GM12878 (cell line): ENCODE measurements around the gene KCNK1. TPM values are rescaled to one million over a fixed set of nuclear protein-coding genes. Genes with fewer than 3 reads are reported as not detected.

ENCODE experiments used
- ATAC-seq: fragments of 200-7000 bp; cut with Tn5 transposase; 3 replicates; pipeline ENCODE4 v1.9.1; 2020; ENCODE audit warnings: mild to moderate bottlenecking, moderate library complexity
- BruUV-seq: library from RNA; stranded (reverse); fragments of 400-500 nt; replicated peaks from 2 replicates; lab custom pipeline; 2021; lab: Mats Ljungman, UMichigan
- CTCF ChIA-PET: fragments of 300-600 bp; sonication (Branson Sonifier 250); formaldehyde crosslinking; extraction: SDS; loops from one replicate; lab custom pipeline; 2021; ENCODE audit warnings: inconsistent platforms; lab: Yijun Ruan, JAX
- POLR2A ChIA-PET: fragments of 350-600 bp; formaldehyde crosslinking; extraction: SDS; loops from one replicate; lab custom pipeline; 2021; ENCODE audit warnings: inconsistent platforms; lab: Charles Lee
- RAD21 ChIA-PET: fragments of 300-600 bp; sonication (Branson Sonifier 250); formaldehyde crosslinking; loops from one replicate; lab custom pipeline; 2023; ENCODE audit warnings: antibody characterized with exemption; ENCODE audit not compliant: unreplicated experiment; lab: Charles Lee
- SMC1A ChIA-PET: fragments of 300-600 bp; sonication (Branson Sonifier 250); formaldehyde crosslinking; loops from one replicate; lab custom pipeline; 2023; ENCODE audit not compliant: unreplicated experiment, uncharacterized antibody; lab: Charles Lee
- DNase-seq: peaks from one replicate; pipeline ENCODE4 v3.0.0-alpha.2; 2011; ENCODE audit warnings: low read depth, low spot score
- FAIRE-seq: peaks from 3 replicates; lab custom pipeline; 2011; peaks lifted over from hg19 to GRCh38; lab: Jason Lieb, UNC
- H2AFZ ChIP-seq: 2 replicates; pipeline ENCODE4 v1.6.0; 2011; ENCODE audit warnings: low read depth, low read length, control low read depth; ENCODE audit not compliant: control insufficient read depth
- H3K27ac ChIP-seq: 2 replicates; pipeline ENCODE4 v1.5.1; 2011; ENCODE audit warnings: control low read depth; ENCODE audit not compliant: control insufficient read depth, insufficient read depth
- H3K27me3 ChIP-seq, 2 experiments: replicated peaks in 1 of 2; 2 replicates each; pipeline versions ENCODE4 v1.6.0 to v1.6.1; 2011; ENCODE audit warnings: low read length in 1 of 2; ENCODE audit not compliant: control insufficient read depth in 2 of 2, insufficient read depth in 2 of 2
- H3K36me3 ChIP-seq, 2 experiments: 2 replicates each; pipeline ENCODE4 v1.5.1; 2011; ENCODE audit warnings: low read length in 1 of 2; ENCODE audit not compliant: control insufficient read depth in 2 of 2, insufficient read depth in 2 of 2
- H3K4me1 ChIP-seq: 2 replicates; pipeline ENCODE4 v1.6.1; 2011; ENCODE audit warnings: mild to moderate bottlenecking, low read length, moderate library complexity, mixed read lengths; ENCODE audit not compliant: control insufficient read depth, insufficient read depth
- H3K4me2 ChIP-seq: 2 replicates; pipeline ENCODE4 v1.6.0; 2011; ENCODE audit warnings: control low read depth; ENCODE audit not compliant: control insufficient read depth, insufficient read depth
- H3K4me3 ChIP-seq: fragments of 200-600 bp; sonication (generic); 2 replicates; pipeline ENCODE4 v1.5.1; 2016
- H3K79me2 ChIP-seq: 2 replicates; pipeline ENCODE4 v1.6.0; 2011; ENCODE audit warnings: low read length; ENCODE audit not compliant: control insufficient read depth, insufficient read depth
- H3K9ac ChIP-seq: 2 replicates; pipeline ENCODE4 v1.8.0; 2011; ENCODE audit warnings: low read length, control low read depth, mixed read lengths; ENCODE audit not compliant: control insufficient read depth, insufficient read depth
- H3K9me3 ChIP-seq: replicated peaks from 3 replicates; pipeline ENCODE4 v1.5.1; 2011; ENCODE audit warnings: mild to moderate bottlenecking, low read length; ENCODE audit not compliant: control insufficient read depth, insufficient read depth
- H4K20me1 ChIP-seq: 2 replicates; pipeline ENCODE4 v1.6.0; 2011; ENCODE audit not compliant: control insufficient read depth, insufficient read depth
- EZH2 ChIP-seq: IDR thresholded peaks from 2 replicates; pipeline ENCODE4 v1.6.1; 2012; ENCODE audit warnings: low read depth, mild to moderate bottlenecking, control low read depth, inconsistent platforms, low read length, borderline replicate concordance; ENCODE audit not compliant: control insufficient read depth
- FOXM1 ChIP-seq: IDR thresholded peaks from 2 replicates; pipeline ENCODE4 v1.6.1; 2012; ENCODE audit warnings: low read depth, mild to moderate bottlenecking, inconsistent platforms, low read length, moderate library complexity
- GATAD2B ChIP-seq: fragments of 450-650 bp; conservative IDR thresholded peaks from 2 replicates; pipeline ENCODE4 v1.6.1; 2017; ENCODE audit warnings: low read depth, mild to moderate bottlenecking, moderate library complexity
- IKZF1 ChIP-seq: fragments of 450-650 bp; conservative IDR thresholded peaks from 2 replicates; pipeline ENCODE4 v1.6.1; 2017; ENCODE audit warnings: antibody characterized with exemption, mild to moderate bottlenecking
- PML ChIP-seq: IDR thresholded peaks from 2 replicates; pipeline ENCODE4 v1.6.1; 2012; ENCODE audit warnings: low read length, inconsistent platforms
- RAD51 ChIP-seq: fragments of 450-650 bp; IDR thresholded peaks from 2 replicates; pipeline ENCODE4 v1.6.1; 2016; ENCODE audit warnings: moderate library complexity, mild to moderate bottlenecking, inconsistent platforms
- RELB ChIP-seq: fragments of 450-650 bp; IDR thresholded peaks from 2 replicates; pipeline ENCODE4 v1.6.1; 2017; ENCODE audit warnings: low read depth, mild to moderate bottlenecking, moderate library complexity
- SMAD1 ChIP-seq: fragments of 450-650 bp; IDR thresholded peaks from 2 replicates; pipeline ENCODE4 v1.6.1; 2018; ENCODE audit warnings: mild to moderate bottlenecking, low read depth; ENCODE audit not compliant: partially characterized antibody
- SUPT20H ChIP-seq: IDR thresholded peaks from 2 replicates; pipeline ENCODE4 v1.6.1; 2011; ENCODE audit warnings: low read depth, mild to moderate bottlenecking, low read length, moderate library complexity, borderline replicate concordance; ENCODE audit not compliant: control insufficient read depth
- TAF1 ChIP-seq: IDR thresholded peaks from 2 replicates; pipeline ENCODE4 v1.6.1; 2011; ENCODE audit warnings: mild to moderate bottlenecking, low read depth, low read length, borderline replicate concordance
- ZBTB11 ChIP-seq: fragments of 450-650 bp; formaldehyde crosslinking; IDR thresholded peaks from 2 replicates; pipeline ENCODE4 v1.5.0; 2022; ENCODE audit warnings: mild to moderate bottlenecking, missing genetic modification characterization
- WGBS: methylation state at CpG from one replicate; pipeline ENCODE4 v1.1.6; 2016; ENCODE audit warnings: low lambda C conversion rate; ENCODE audit not compliant: insufficient replicate concordance, insufficient coverage; ENCODE audit errors: missing lambda C conversion rate; 5-methylcytosine and 5-hydroxymethylcytosine counted together
- in situ Hi-C: fragments of 300-500 bp; cut with MboI; formaldehyde crosslinking; loops from 9 replicates; pipeline ENCODE4 v1.14.3; 2018; ENCODE audit warnings: mixed read lengths
- intact Hi-C: fragments of 100-400 bp; cut with micrococcal nuclease; formaldehyde crosslinking; loops from one replicate; pipeline ENCODE4 v1.14.2; 2022; ENCODE audit not compliant: unreplicated experiment
- polyA plus RNA-seq, 11 experiments: library from polyadenylated mRNA; depleted of rRNA in 4 of 11; unstranded in 6 of 11; stranded (reverse) in 5 of 11; fragments of >200 nt; fragmentation: Nextera tagmentation in 4 of 11; fragmentation: Illumina TruSeq in 1 of 11; extraction: Ambion mirVana in 4 of 11; extraction: Trizol in 1 of 11; gene quantifications; 1 replicate in 1 of 11; 2 replicates in 10 of 11; pipeline versions ENCODE4 v1.2.1 to v1.2.3, GENCODE V29; 2011 to 2016; ENCODE audit warnings: inconsistent platforms in 2 of 11, missing spikeins in 2 of 11, low read depth in 1 of 11
- total RNA-seq, 4 experiments: library from RNA; depleted of rRNA in 3 of 4; stranded (reverse); fragments of >200 nt in 3 of 4; fragmentation: Illumina TruSeq in 1 of 4; extraction: Trizol in 1 of 4; gene quantifications; 2 replicates each; pipeline versions ENCODE4 v1.2.1 to v1.2.3, GENCODE V29; 2013 to 2021
- TF ChIP-seq, protein P1 (sequence below): IDR thresholded peaks from 2 replicates; pipeline ENCODE4 v1.6.1; 2012; ENCODE audit warnings: improper control_type of control experiment, low read depth, low read length; ENCODE audit not compliant: insufficient replicate concordance

The KCNK1 gene
- total and polyA plus RNA-seq, 10 of the 15 experiments (the other 5 are each of a cell fraction or from before 2014, with no cell fraction given), result 9.4 to 27.6 (median 15.1) TPM

DNA sequence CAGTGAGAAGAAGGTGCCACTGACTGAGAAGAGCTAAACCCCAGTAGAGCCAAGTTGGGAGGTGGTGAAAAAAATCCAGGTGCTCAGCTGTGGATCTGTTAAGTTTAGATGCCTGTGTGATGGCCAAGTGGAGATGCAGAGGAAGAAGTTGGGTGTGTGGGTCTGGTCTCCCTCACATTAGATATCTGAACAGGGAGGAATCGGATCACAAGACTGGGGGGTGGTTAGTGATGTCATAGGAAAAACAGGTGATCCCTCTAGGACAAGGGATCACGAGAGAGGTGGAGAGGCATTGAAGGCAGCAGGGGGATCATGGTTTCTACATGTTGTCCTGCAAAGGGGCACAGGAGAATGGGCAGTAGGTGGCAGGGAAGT, 22.6 kb downstream of the KCNK1 start (continued):
- TF ChIP-seq TAF1 (no peak), RAD51 (no peak), SMAD1 (no peak), RELB (no peak), EZH2 (no peak)
- TF ChIP-seq, all 136 proteins: peak for 0

DNA sequence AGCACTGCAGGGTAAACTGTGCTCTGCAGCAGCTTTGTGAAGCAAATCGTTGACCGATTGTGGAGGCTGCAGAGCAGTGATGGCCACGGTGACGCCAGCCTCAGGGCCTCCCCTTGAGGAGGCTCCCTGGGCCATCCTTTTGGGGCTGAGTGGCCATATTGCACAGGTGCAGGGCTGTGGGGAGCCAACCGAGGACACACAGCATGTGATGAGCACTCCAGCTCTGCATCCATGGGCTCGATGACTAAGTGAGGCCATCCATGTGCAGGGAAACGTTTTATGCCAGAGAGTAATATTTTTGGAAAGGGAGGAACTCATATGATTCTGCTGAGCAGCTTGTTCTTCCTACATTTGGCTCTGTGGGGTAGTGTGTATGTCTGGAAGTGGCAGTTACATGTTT, 24.6 kb downstream of the KCNK1 start:
- 44% methylated on average over 7 of the region's 7 CpGs for WGBS
- ChIA-PET SMC1A (interaction anchor here (1.7 to 3.4 kb wide), 4 partner anchors 14 to 26 kb away, joined by 4 to 18 read pairs (median 8); no protein-coding TSS in a partner anchor), POLR2A (interaction anchor here (0.7 to 1.5 kb wide), 5 partner anchors 13 to 59 kb away, joined by 3 to 4 read pairs (median 3); no protein-coding TSS in a partner anchor), CTCF (interaction anchor here (1.3 kb wide), 1 partner anchor 197 kb away, joined by 3 read pairs; no protein-coding TSS in a partner anchor), RAD21 (interaction anchor here (1.1 to 2.3 kb wide), 5 partner anchors 17 to 56 kb away, joined by 3 to 7 read pairs (median 4); no protein-coding TSS in a partner anchor)
- Histone ChIP-seq H3K4me2 (peak overlapping the region; percentile 13; the same call in 1 of the 2 replicates), H3K4me1 (peaks cover 21% of the 10 kb centered on the region), H4K20me1 (no peaks in the 10 kb centered on the region), H3K9me3 (no peaks in the 10 kb centered on the region; the same call in 1 of the 3 replicates), H3K79me2 (no peaks in the 10 kb centered on the region; the same call in 1 of the 2 replicates), H3K4me3 (no peak overlapping the region), H3K9ac (no peak overlapping the region), H3K27ac (peak overlapping the region; percentile 18; the same call in 1 of the 2 replicates), H2AFZ (no peak overlapping the region), H3K36me3 (peaks cover 0 to 6% of the 10 kb centered on the region in 2 experiments; a peak in 3 of 4 replicates), H3K27me3 (no peaks in the 10 kb centered on the region)
- BruUV-seq, result no TSS peak
- peak; percentile 10 for ATAC-seq
- intact Hi-C loops, result no loop called here
- no peak for DNase-seq
- in situ Hi-C loops, result no loop called here
- FAIRE-seq, result no peak
- TF ChIP-seq FOXM1 (no peak), IKZF1 (0 out of 2 replicates have a peak, but pooled peaks have one; percentile 9), PML (no peak), ZBTB11 (CRISPR knock-in tag) (no peak), GATAD2B (no peak), SUPT20H (no peak)
- TF ChIP-seq, protein P1, sequence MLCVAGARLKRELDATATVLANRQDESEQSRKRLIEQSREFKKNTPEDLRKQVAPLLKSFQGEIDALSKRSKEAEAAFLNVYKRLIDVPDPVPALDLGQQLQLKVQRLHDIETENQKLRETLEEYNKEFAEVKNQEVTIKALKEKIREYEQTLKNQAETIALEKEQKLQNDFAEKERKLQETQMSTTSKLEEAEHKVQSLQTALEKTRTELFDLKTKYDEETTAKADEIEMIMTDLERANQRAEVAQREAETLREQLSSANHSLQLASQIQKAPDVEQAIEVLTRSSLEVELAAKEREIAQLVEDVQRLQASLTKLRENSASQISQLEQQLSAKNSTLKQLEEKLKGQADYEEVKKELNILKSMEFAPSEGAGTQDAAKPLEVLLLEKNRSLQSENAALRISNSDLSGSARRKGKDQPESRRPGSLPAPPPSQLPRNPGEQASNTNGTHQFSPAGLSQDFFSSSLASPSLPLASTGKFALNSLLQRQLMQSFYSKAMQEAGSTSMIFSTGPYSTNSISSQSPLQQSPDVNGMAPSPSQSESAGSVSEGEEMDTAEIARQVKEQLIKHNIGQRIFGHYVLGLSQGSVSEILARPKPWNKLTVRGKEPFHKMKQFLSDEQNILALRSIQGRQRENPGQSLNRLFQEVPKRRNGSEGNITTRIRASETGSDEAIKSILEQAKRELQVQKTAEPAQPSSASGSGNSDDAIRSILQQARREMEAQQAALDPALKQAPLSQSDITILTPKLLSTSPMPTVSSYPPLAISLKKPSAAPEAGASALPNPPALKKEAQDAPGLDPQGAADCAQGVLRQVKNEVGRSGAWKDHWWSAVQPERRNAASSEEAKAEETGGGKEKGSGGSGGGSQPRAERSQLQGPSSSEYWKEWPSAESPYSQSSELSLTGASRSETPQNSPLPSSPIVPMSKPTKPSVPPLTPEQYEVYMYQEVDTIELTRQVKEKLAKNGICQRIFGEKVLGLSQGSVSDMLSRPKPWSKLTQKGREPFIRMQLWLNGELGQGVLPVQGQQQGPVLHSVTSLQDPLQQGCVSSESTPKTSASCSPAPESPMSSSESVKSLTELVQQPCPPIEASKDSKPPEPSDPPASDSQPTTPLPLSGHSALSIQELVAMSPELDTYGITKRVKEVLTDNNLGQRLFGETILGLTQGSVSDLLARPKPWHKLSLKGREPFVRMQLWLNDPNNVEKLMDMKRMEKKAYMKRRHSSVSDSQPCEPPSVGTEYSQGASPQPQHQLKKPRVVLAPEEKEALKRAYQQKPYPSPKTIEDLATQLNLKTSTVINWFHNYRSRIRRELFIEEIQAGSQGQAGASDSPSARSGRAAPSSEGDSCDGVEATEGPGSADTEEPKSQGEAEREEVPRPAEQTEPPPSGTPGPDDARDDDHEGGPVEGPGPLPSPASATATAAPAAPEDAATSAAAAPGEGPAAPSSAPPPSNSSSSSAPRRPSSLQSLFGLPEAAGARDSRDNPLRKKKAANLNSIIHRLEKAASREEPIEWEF, result no peak
